GM23338 (cell line): ENCODE data around the gene SYNE3. TPM values are rescaled to one million over a fixed set of nuclear protein-coding genes. Genes with fewer than 3 reads are reported as not detected.

Source experiments
- ATAC-seq: fragments of 200-7000 bp; cut with Tn5 transposase; 3 replicates; pipeline ENCODE4 v1.9.1; 2020
- DNase-seq: peaks from one replicate; pipeline ENCODE4 v3.0.0-alpha.2; 2015; ENCODE audit warnings: low spot score
- H2AFZ ChIP-seq: fragments of 200-600 bp; sonication (generic); 2 replicates; pipeline ENCODE4 v1.8.0; 2016; ENCODE audit warnings: antibody characterized with exemption, mild to moderate bottlenecking, moderate library complexity
- H3F3A ChIP-seq: fragments of 200-600 bp; sonication (generic); replicated peaks from 2 replicates; pipeline ENCODE4 v1.8.0; 2017; ENCODE audit warnings: antibody characterized with exemption, mixed run types, low read depth
- H3K27ac ChIP-seq: fragments of 200-600 bp; sonication (generic); 2 replicates; pipeline ENCODE4 v1.6.1; 2016; ENCODE audit warnings: low read depth
- H3K27me3 ChIP-seq: fragments of 200-600 bp; sonication (generic); 2 replicates; pipeline ENCODE4 v1.8.0; 2016; ENCODE audit warnings: mild to moderate bottlenecking, mixed run types, moderate library complexity; ENCODE audit not compliant: insufficient read depth
- H3K36me3 ChIP-seq: fragments of 200-600 bp; sonication (generic); 2 replicates; pipeline ENCODE4 v1.8.0; 2016; ENCODE audit warnings: mild to moderate bottlenecking; ENCODE audit not compliant: insufficient read depth
- H3K4me1 ChIP-seq: fragments of 200-600 bp; sonication (generic); 2 replicates; pipeline ENCODE4 v1.8.0; 2016; ENCODE audit warnings: mild to moderate bottlenecking, moderate library complexity; ENCODE audit not compliant: insufficient read depth
- H3K4me2 ChIP-seq: fragments of 200-600 bp; sonication (generic); 2 replicates; pipeline ENCODE4 v1.7.1; 2017; ENCODE audit warnings: mixed run types
- H3K4me3 ChIP-seq: fragments of 200-600 bp; sonication (generic); 2 replicates; pipeline ENCODE4 v1.6.1; 2016; ENCODE audit warnings: mixed run types
- H3K79me2 ChIP-seq: fragments of 200-600 bp; sonication (generic); replicated peaks from 2 replicates; pipeline ENCODE4 v1.8.0; 2017; ENCODE audit warnings: mild to moderate bottlenecking; ENCODE audit not compliant: insufficient read depth
- H3K9me2 ChIP-seq: fragments of 200-600 bp; sonication (generic); 2 replicates; pipeline ENCODE4 v1.8.0; 2017; ENCODE audit not compliant: insufficient read depth
- H4K20me1 ChIP-seq: fragments of 200-600 bp; sonication (generic); replicated peaks from 2 replicates; pipeline ENCODE4 v1.8.0; 2017; ENCODE audit warnings: mild to moderate bottlenecking; ENCODE audit not compliant: insufficient read depth
- H3K27ac Mint-ChIP-seq: 2 replicates; pipeline ENCODE4 v1.8.0; 2020; ENCODE audit warnings: inconsistent platforms, mild to moderate bottlenecking, moderate library complexity, mixed read lengths
- H3K27me3 Mint-ChIP-seq: 3 replicates; pipeline ENCODE4 v1.8.0; 2022; ENCODE audit warnings: low read depth, mild to moderate bottlenecking, moderate library complexity, mixed read lengths, inconsistent platforms; ENCODE audit not compliant: insufficient read depth, poor library complexity
- H3K36me3 Mint-ChIP-seq: 3 replicates; pipeline ENCODE4 v1.8.0; 2021; ENCODE audit warnings: low read depth, mild to moderate bottlenecking, inconsistent platforms, moderate library complexity, mixed read lengths
- H3K4me1 Mint-ChIP-seq: 3 replicates; pipeline ENCODE4 v1.8.0; 2020; ENCODE audit warnings: mild to moderate bottlenecking, inconsistent platforms, mixed read lengths
- H3K4me3 Mint-ChIP-seq: 3 replicates; pipeline ENCODE4 v1.8.0; 2021; ENCODE audit warnings: moderate library complexity, mild to moderate bottlenecking, inconsistent platforms, mixed read lengths
- H3K9me3 Mint-ChIP-seq: 3 replicates; pipeline ENCODE4 v1.8.0; 2020; ENCODE audit warnings: moderate library complexity, mild to moderate bottlenecking, inconsistent platforms, mixed read lengths
- EZH2 ChIP-seq: fragments of 200-600 bp; sonication (generic); IDR thresholded peaks from one replicate; pipeline ENCODE4 v1.8.0; 2017; ENCODE audit warnings: antibody characterized with exemption, mild to moderate bottlenecking, low read depth; ENCODE audit not compliant: unreplicated experiment
- JUNB ChIP-seq: IDR thresholded peaks from one replicate; pipeline ENCODE4 v1.6.1; 2016; ENCODE audit warnings: antibody characterized with exemption; ENCODE audit not compliant: unreplicated experiment
- NANOG ChIP-seq: IDR thresholded peaks from 2 replicates; pipeline ENCODE4 v1.6.1; 2016; ENCODE audit warnings: antibody characterized with exemption, borderline replicate concordance
- STAT1 ChIP-seq: IDR thresholded peaks from one replicate; pipeline ENCODE4 v1.6.1; 2016; ENCODE audit warnings: antibody characterized with exemption; ENCODE audit not compliant: unreplicated experiment
- polyA plus RNA-seq: library from polyadenylated mRNA; unstranded; fragments of >200 nt; fragmentation: Nextera tagmentation; extraction: Ambion mirVana; gene quantifications from 2 replicates; pipeline ENCODE4 v1.2.1, GENCODE V29; 2016
- total RNA-seq: library from RNA; depleted of rRNA; stranded (reverse); fragments of >200 nt; shearing (Covaris generic); gene quantifications from 2 replicates; pipeline ENCODE4 v1.2.3, GENCODE V29; 2014
- TF ChIP-seq, protein P1 (sequence below): IDR thresholded peaks from one replicate; pipeline ENCODE4 v1.6.1; 2018; ENCODE audit warnings: antibody characterized with exemption; ENCODE audit not compliant: unreplicated experiment
- TF ChIP-seq, protein P2 (sequence below): fragments of 250-450 bp; sonication (Bioruptor Pico); IDR thresholded peaks from 2 replicates; pipeline ENCODE4 v1.5.0; 2020; ENCODE audit warnings: mild to moderate bottlenecking, moderate library complexity

Gene SYNE3
- total and polyA plus RNA-seq, 2 experiments from 2014 or later = 0.02 to 0.03 TPM

DNA sequence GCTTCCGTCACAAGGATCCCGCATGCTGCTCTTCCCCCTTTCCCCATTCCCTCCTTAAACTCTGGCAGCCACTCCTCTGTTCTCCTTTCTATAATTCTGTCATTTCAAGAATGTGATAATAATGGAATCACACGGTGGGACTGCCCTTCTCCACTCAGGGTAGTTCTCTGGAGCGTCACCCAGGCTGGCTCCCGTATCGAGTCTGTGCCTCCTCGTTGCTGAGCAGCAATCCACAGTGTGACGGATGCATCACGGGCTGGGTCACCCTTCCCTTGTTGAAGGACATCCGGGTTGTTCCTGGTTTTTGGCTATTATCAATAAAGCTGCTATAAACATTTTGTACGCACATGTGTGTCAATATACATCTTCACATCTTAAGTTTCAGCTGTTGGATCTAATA, 5.7 kb upstream of the SYNE3 start:
- Histone ChIP-seq H3K27ac (no peak overlapping the region), H3K36me3 (no peaks in the 10 kb centered on the region), H4K20me1 (no peaks in the 10 kb centered on the region; the same call in 1 of the 2 replicates), H3K9me2 (no peaks in the 10 kb centered on the region), H3K4me1 (peaks cover 15% of the 10 kb centered on the region), H3K27me3 (peaks cover 24% of the 10 kb centered on the region), H3F3A (no peaks in the 10 kb centered on the region; the same call in 1 of the 2 replicates), H3K4me3 (no peak overlapping the region), H2AFZ (no peak overlapping the region), H3K79me2 (no peaks in the 10 kb centered on the region), H3K4me2 (no peak overlapping the region)
- Mint-ChIP-seq H3K4me3 (no peak overlapping the region), H3K4me1 (peaks cover 28% of the 10 kb centered on the region), H3K27me3 (peaks cover 14% of the 10 kb centered on the region), H3K9me3 (no peaks in the 10 kb centered on the region), H3K27ac (no peak overlapping the region), H3K36me3 (no peaks in the 10 kb centered on the region)
- ATAC-seq = no peak
- TF ChIP-seq STAT1 (no peak), NANOG (no peak), EZH2 (no peak), JUNB (no peak)
- TF ChIP-seq, protein P1, sequence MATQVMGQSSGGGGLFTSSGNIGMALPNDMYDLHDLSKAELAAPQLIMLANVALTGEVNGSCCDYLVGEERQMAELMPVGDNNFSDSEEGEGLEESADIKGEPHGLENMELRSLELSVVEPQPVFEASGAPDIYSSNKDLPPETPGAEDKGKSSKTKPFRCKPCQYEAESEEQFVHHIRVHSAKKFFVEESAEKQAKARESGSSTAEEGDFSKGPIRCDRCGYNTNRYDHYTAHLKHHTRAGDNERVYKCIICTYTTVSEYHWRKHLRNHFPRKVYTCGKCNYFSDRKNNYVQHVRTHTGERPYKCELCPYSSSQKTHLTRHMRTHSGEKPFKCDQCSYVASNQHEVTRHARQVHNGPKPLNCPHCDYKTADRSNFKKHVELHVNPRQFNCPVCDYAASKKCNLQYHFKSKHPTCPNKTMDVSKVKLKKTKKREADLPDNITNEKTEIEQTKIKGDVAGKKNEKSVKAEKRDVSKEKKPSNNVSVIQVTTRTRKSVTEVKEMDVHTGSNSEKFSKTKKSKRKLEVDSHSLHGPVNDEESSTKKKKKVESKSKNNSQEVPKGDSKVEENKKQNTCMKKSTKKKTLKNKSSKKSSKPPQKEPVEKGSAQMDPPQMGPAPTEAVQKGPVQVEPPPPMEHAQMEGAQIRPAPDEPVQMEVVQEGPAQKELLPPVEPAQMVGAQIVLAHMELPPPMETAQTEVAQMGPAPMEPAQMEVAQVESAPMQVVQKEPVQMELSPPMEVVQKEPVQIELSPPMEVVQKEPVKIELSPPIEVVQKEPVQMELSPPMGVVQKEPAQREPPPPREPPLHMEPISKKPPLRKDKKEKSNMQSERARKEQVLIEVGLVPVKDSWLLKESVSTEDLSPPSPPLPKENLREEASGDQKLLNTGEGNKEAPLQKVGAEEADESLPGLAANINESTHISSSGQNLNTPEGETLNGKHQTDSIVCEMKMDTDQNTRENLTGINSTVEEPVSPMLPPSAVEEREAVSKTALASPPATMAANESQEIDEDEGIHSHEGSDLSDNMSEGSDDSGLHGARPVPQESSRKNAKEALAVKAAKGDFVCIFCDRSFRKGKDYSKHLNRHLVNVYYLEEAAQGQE = no peak
- TF ChIP-seq, protein P2, sequence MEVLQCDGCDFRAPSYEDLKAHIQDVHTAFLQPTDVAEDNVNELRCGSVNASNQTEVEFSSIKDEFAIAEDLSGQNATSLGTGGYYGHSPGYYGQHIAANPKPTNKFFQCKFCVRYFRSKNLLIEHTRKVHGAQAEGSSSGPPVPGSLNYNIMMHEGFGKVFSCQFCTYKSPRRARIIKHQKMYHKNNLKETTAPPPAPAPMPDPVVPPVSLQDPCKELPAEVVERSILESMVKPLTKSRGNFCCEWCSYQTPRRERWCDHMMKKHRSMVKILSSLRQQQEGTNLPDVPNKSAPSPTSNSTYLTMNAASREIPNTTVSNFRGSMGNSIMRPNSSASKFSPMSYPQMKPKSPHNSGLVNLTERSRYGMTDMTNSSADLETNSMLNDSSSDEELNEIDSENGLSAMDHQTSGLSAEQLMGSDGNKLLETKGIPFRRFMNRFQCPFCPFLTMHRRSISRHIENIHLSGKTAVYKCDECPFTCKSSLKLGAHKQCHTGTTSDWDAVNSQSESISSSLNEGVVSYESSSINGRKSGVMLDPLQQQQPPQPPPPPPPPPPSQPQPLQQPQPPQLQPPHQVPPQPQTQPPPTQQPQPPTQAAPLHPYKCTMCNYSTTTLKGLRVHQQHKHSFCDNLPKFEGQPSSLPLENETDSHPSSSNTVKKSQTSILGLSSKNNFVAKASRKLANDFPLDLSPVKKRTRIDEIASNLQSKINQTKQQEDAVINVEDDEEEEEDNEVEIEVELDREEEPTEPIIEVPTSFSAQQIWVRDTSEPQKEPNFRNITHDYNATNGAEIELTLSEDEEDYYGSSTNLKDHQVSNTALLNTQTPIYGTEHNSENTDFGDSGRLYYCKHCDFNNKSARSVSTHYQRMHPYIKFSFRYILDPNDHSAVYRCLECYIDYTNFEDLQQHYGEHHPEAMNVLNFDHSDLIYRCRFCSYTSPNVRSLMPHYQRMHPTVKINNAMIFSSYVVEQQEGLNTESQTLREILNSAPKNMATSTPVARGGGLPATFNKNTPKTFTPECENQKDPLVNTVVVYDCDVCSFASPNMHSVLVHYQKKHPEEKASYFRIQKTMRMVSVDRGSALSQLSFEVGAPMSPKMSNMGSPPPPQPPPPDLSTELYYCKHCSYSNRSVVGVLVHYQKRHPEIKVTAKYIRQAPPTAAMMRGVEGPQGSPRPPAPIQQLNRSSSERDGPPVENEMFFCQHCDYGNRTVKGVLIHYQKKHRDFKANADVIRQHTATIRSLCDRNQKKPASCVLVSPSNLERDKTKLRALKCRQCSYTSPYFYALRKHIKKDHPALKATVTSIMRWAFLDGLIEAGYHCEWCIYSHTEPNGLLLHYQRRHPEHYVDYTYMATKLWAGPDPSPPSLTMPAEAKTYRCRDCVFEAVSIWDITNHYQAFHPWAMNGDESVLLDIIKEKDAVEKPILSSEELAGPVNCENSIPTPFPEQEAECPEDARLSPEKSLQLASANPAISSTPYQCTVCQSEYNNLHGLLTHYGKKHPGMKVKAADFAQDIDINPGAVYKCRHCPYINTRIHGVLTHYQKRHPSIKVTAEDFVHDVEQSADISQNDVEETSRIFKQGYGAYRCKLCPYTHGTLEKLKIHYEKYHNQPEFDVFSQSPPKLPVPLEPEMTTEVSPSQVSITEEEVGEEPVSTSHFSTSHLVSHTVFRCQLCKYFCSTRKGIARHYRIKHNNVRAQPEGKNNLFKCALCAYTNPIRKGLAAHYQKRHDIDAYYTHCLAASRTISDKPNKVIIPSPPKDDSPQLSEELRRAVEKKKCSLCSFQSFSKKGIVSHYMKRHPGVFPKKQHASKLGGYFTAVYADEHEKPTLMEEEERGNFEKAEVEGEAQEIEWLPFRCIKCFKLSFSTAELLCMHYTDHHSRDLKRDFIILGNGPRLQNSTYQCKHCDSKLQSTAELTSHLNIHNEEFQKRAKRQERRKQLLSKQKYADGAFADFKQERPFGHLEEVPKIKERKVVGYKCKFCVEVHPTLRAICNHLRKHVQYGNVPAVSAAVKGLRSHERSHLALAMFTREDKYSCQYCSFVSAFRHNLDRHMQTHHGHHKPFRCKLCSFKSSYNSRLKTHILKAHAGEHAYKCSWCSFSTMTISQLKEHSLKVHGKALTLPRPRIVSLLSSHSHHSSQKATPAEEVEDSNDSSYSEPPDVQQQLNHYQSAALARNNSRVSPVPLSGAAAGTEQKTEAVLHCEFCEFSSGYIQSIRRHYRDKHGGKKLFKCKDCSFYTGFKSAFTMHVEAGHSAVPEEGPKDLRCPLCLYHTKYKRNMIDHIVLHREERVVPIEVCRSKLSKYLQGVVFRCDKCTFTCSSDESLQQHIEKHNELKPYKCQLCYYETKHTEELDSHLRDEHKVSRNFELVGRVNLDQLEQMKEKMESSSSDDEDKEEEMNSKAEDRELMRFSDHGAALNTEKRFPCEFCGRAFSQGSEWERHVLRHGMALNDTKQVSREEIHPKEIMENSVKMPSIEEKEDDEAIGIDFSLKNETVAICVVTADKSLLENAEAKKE (CRISPR knock-in tag) = no peak
- DNase-seq = no peak
